NCI-H187 treated with DMSO at 0.1 percent for 48 hours (cell line): Measurements from ENCODE around the gene WDR18.
"Not testable (repeated sequence)": the region's sequence is repeated elsewhere in the genome, so short reads cannot be mapped to it uniquely, and the experiment has no call there.

Experiments used
- DNase-seq: peaks from one replicate; lab custom pipeline; 2025; lab: John Stamatoyannopoulos, UW

WDR18 gene

GRCh38 chr19:1019980-1020867 lies 36.1 kb downstream of the WDR18 start:
- no peak for DNase-seq

GRCh38 chr19:1020868-1021425 lies 36.8 kb downstream of the WDR18 start, which contains the start of gene TMEM259:
Gene TMEM259, minus strand, starts transcription at chr19:1021123. Its CDS starts 127 bp downstream, at chr19:1020996.
- DNase-seq, result peak; percentile 88

DNA sequence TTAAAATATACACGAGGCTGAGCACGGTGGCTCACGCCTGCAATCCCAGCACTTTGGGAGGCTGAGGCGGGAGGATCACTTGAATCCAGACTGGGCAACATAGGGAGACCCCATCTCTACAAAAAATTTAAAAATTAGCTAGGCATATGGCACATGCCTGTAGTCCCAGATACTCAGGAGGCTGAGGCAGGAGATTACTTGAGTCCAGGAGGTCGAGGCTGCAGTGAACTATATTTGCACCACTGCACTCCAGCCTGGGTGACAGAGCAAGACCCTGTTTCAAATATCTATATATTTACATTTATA lies 39.7 kb downstream of the WDR18 start:
- not testable (repeated sequence) for DNase-seq

GRCh38 chr19:1025080-1025479 lies 40.9 kb downstream of the WDR18 start:
- DNase-seq, result not testable (repeated sequence)

DNA sequence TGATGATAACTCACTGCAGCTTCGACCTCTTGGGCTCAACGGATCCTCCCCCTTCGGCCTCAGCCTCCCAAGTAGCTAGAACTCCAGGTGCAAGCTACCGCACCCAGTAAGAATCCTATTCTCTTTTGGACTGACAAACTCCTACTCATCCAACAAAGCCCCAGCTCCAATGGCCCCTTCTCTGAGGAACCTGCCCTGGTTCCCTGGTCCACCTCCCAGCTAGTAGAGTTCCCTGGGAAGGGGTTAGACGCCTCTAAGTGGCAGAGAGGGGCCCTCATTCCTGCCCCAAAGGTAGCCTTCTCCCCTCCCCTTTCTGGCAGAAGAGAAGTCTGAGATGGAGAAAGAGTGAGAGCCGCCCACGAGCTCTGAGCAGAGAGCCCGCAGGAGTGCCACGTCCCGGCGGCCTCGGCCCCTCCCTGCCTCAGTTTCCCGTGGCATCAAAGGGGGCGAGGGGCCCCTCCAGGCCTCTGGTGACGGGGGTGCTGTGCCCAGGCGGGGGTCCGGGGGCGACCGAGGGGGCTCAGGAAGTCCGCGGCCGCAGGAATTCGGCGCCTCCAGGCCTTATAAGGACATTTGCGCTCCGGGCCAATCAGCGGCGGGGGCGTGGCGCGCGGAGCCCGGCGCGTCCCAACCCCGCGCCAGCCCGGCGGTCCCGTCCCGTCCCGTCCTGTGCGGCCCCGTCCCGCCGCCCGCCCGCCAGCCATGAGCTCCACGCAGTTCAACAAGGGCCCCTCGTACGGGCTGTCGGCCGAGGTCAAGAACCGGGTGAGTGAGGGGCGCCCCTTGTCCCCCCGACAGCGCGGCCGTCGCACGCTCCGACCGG lies 42.0 kb downstream of the WDR18 start, which contains the start of gene CNN2:
CNN2 (plus strand) TSS at position 649 of the 823 bp plus-strand sequence; CDS start at position 703, 54 bp downstream.
- DNase-seq, result no peak

GRCh38 chr19:1026783-1027649 lies 42.9 kb downstream of the WDR18 start:
- DNase-seq, result no peak

DNA sequence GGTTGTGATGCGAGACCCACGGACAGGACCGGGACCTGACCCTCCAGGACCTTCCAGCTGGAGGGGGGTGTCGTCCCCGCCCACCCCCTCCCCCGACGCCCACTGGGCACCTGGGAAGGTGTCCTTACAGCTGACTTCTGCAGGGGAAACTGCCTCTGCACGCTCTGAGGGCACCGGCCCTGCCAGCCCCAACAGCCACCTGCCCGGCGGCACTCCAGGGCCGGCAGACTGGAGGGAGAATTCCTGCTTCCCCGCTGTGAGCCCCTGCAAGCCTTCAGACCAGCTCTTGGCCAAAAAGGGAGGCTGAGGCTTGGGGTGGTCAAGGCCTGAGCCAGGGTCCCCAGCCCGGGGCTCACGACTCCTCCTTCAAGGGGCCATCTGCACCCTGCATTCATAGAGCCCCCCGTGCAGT lies 43.5 kb downstream of the WDR18 start:
- no peak for DNase-seq

DNA sequence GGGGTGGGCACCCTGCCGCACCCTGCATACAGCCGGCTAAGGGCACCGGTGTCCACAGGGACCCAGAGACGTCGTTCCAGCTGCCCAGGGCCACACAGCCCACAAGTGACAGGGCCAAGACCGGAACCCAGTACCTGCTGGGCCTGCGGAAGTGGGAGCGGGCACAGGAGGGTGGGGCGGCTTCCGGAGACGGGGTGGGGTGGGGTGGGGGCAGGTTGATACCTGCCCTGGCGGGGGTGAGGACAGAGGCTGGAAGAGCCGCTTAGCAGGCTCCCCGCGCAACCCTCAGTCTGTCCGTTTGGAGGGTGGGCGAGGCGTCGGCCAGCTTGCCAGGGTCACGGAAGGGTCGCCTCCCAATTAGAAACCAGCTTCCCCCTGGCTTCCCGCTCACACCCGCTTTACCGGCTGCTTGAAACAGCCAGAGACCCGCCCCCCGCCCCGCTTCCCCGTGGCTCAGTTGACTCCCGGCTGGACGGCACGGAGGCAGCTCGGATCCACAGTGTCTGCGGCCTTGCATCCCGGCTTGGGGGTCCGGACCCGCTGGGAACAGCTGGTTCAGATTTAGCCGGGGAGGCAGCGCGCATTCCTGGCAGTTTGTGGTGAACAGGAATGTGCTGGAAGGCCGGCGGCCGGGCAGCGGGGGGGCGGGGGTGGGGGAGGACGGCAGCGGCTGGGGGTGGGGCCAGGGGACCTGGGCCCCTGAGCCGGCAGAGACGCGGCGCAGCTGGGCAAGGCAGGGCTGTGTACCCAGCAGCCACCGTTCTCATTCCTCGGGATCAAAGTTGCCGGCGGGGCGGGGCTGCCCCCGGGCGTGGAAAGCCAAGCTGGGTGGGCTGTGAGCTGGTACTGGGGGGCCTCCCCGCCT lies 44.1 kb downstream of the WDR18 start:
- no peak for DNase-seq

DNA sequence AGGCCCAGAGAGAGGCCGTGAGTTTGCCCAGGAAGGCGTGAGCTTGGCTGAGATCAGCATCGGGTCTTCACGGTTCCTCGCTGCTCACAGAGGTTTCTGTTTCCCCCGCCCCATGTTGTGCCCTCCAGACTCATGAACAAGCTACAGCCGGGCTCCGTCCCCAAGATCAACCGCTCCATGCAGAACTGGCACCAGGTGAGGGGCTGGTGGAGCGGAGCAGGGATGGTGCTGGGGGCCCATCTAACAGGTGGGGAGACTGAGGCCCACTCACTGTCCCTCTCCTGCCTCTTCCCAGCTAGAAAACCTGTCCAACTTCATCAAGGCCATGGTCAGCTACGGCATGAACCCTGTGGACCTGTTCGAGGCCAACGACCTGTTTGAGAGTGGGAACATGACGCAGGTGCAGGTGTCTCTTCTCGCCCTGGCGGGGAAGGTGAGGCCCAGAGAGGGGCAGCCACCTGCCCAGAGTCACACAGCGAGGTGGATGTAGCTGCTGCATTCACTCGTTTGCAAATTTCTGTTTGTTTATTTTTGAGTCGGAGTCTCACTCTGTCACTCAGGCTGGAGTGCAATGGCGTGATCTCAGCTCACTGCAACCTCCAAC lies 48.2 kb downstream of the WDR18 start:
- no peak for DNase-seq

DNA sequence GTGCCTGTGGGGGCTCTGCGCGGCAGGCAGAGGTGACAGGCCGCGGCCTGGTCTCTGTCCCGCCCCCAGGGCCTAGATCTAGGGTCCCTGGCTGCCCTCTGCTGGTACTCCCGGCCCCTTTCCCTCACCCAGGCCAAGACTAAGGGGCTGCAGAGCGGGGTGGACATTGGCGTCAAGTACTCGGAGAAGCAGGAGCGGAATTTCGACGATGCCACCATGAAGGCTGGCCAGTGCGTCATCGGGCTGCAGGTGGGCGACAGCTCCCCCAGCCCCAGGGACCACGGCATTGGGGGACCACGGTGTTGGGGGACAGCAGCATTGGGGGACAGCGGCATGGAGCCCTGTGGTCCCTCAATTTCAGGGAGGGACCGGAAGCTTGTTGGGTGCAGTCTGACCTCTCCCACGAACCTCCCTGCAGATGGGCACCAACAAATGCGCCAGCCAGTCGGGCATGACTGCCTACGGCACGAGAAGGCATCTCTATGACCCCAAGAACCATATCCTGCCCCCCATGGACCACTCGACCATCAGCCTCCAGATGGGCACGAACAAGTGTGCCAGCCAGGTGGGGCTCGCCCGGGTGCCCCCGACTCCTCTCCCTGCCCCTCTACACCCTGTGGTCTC lies 52.0 kb downstream of the WDR18 start:
- no peak for DNase-seq

DNA sequence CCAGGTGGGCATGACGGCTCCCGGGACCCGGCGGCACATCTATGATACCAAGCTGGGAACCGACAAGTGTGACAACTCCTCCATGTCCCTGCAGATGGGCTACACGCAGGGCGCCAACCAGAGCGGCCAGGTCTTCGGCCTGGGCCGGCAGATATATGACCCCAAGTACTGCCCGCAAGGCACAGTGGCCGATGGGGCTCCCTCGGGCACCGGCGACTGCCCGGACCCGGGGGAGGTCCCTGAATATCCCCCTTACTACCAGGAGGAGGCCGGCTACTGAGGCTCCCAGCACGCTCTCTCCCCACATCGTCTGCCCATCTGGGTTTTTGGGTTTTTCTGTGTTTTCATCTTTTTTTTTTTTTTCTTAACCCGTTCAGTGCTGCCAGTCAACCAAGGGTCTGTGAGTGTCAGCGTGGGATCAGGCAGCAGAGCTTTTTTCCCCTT lies 53.5 kb downstream of the WDR18 start:
- DNase-seq, result no peak

DNA sequence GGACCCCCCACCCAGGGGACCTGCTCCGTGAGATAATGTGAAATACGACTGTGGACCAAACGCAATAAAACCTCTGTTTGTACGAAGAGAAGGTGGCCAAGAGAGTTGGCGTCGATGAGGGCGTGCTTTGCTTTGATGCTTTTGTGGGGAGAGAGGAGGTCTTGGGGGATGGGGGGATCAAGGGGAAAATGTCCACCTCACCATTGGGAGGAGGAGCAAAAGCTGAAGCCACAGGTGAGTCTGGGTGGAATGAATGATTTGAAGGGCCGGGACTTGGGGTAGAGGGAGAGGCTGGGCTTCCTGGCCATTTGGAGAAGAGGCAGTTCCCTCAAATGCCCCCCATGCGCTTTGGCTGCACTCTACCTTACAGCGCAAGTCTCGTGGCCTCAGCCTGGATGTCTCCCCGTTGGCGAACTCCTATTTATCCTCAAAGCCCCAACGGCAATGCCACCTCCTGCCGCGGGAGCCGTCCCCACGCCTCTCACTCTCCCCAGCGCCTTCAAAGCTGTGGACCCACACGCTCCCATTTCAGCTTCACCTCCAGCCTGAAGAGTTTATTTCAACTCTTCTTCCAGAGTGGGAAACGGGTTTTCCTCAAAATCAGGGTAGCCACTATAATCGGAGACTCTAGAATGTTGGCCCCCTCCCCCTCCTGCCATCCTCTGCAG lies 55.0 kb downstream of the WDR18 start:
- DNase-seq, result no peak

- DNase-seq, result peak; percentile 95
Measured at GRCh38 chr19:1039646-1040475, 55.7 kb downstream of the WDR18 start, which contains the start of gene ABCA7. Gene ABCA7, plus strand, starts transcription at chr19:1040107. Its CDS starts 1,255 bp downstream, at chr19:1041362.

DNA sequence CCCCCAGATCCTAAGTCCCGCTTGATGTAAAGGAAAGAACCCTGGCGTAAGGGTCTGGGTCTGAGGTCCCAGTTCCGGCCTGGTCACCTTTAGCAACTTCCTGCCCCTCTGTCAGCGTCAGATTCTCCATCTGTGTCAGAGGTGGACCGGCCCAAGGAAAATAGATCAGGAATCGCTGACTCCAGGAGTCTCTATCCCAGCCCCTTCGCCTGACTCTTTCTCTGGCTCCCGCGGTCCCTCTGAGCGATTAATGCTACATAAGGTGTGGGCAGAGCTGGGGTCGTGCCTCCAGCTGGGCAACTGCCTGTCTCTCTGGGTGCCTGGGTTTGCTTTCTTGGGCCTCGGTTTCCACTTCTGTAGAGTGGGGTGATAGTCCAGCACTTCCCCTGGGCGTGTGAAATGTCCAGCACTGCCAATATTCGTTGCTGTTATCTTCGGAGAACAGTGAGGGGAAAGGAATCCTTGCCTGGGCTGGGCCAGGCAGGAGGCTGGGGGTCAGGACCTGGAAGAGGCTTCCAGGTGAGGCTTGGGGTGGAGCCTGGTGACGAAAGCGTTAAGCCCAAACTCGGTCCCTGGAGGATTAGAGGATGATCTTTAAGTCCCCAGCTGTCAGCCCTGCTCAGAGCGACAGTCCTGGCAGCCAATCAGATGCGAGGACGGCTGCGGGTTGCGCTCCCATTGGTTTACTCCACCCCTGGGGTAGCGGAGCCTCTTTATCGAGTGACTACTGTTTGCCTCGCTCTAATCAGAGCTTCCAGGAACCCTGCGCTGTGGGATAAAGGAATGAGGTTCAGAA lies 56.5 kb downstream of the WDR18 start:
- DNase-seq, result peak; percentile 83

- no peak for DNase-seq
Measured at GRCh38 chr19:1041272-1041834, 57.2 kb downstream of the WDR18 start.

- DNase-seq, result no peak
Measured at GRCh38 chr19:1041835-1042685, 57.9 kb downstream of the WDR18 start.
